B cell (primary cell): ENCODE measurements around the gene HSD11B1.

Experiments
- CTCF ChIP-seq: fragments of 200-600 bp; IDR thresholded peaks from one replicate; pipeline ENCODE4 v1.8.0; 2022; ENCODE audit warnings: antibody characterized with exemption, mild to moderate bottlenecking
- EZH2 ChIP-seq: IDR thresholded peaks from 2 replicates; pipeline ENCODE4 v1.6.1; 2012; ENCODE audit warnings: borderline replicate concordance, low read depth, mild to moderate bottlenecking, moderate library complexity, low read length; ENCODE audit not compliant: insufficient read depth, poor library complexity, severe bottlenecking

- TF ChIP-seq CTCF (no peak), EZH2 (no peak)
Measured at GRCh38 chr1:209710093-209710492, 5.4 kb downstream of the HSD11B1 start.
